Tibial nerve (tissue), 4 donors: ENCODE results near the gene CCBE1.

Source experiments
- CTCF ChIP-seq, 5 experiments: fragments of 200-600 bp in 3 of 5; fragments of 450-650 bp in 2 of 5; sonication (generic) in 3 of 5; IDR thresholded peaks; one replicate each; pipeline ENCODE4 v1.5.1; 2016 to 2019; ENCODE audit warnings: antibody characterized with exemption in 5 of 5, mild to moderate bottlenecking in 3 of 5, moderate library complexity in 2 of 5
- EP300 ChIP-seq, 2 donors: sonication (generic); formaldehyde crosslinking; IDR thresholded peaks; one replicate each; pipeline ENCODE4 v1.6.1; 2017; ENCODE audit warnings: antibody characterized with exemption in 2 of 2, mild to moderate bottlenecking in 1 of 2

- TF ChIP-seq EP300 (IDR thresholded peaks at IDR 0.05) (no peak), CTCF (IDR thresholded peaks at IDR 0.05) (no peak)
These were observed 31.6 kb upstream of the CCBE1 start for GRCh38 chr18:59728816-59729215.
